ENCODE results near the gene CYP4B1.

DNA sequence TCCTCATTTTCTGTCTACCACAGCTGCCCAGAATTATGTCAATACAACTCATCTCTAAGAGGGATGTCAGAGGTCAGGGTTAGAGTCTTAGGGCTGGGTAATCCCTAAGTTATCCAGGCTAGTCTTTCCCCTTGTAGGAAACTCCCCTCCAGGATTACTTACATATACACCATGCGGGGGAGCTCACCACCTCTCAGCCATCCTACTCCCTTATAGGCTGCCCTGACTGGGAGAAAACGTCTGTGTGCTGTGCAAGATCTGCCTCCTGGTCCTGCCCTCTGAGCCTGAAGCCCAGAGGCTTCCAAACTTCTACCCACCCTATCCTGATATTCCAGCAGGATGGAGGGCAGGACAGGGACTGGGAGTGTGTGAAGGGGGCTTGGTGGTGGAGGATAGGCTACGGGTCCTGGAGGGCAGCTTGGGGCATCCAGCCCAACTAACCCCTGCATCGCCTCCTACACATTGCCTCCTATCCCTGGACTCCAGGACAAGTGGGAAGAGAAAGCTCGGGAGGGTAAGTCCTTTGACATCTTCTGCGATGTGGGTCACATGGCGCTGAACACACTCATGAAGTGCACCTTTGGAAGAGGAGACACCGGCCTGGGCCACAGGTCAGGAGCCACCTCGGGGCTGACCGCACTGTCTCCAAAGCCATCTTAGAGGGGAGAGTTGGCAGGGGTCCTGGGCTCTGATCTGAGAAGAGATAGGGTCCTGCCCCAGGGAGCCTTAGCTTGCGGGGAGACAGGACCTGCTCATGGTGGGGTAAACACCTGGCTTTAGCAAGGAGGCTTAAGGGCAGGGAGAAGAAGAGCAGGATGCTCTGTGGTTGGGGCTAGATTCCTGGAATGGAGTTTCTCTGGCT lies 14.4 kb downstream of the CYP4B1 start:
- TF ChIP-seq CTCF (IDR thresholded peaks at IDR 0.05; ENCODE audit: poor library complexity) (no peak), EZH2 (IDR thresholded peaks at IDR 0.05; ENCODE audit: borderline replicate concordance) (no peak), EZH2phosphoT487 (IDR thresholded peaks at IDR 0.05; ENCODE audit: low read depth, severe bottlenecking, unreplicated experiment) (no peak)

Measured in hepatocyte (in vitro differentiated cells).